HG03571 (cell line): ENCODE results near the gene FXR2.
"Not testable (repeated sequence)": the region's sequence is repeated elsewhere in the genome, so short reads cannot be mapped to it uniquely, and the experiment has no call there.

Experiments used
- ATAC-seq: cut with Tn5 transposase; IDR thresholded peaks from one replicate; pipeline ENCODE4 v1.9.1; 2021; ENCODE audit not compliant: unreplicated experiment

The FXR2 gene

DNA sequence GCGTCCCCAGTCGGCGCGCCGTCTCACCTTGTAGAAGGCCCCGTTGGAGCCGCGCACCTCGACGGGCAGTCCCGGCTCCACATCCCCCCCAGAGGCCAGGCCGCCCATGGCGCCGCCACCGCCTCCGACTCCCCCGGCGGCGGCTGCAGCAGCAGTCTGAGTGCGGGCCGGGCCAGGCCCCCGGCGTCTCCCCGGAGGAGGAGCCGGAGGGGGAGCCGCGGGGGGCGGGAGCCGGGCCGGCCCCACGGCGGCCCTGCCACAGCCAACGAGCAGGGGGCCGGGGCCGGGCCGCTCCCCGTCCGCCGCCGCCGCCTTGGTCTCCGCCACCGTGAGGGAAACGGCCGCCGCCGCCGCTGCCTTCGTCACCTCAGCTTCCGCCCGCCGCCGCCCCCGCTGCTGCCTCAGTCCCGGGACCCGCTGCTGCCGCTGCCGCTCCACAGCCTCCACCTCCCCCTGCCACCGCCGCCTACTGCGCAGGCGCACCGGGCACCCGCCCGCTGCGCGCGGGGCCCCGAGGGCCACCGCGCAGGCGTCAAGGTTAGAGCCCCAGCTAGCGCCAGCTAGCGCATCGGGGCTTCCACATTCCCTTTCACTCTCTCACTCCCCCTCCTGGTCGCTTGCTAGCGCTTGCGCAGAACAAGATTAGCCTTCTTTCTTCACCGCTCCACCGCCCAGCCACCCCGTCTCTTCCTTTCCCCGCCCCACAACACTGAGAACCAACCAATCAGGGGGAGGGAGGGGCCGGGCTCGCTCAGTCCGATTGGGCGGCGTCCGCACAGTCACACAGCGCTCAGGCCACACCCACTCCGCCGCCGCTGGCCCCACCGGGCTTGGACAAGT is at the start of gene FXR2:
Gene FXR2, minus strand, starts transcription at position 473 of the 840 bp plus-strand sequence. Its CDS starts 365 bp downstream, at position 108.
- ATAC-seq, result peak; percentile 83

DNA sequence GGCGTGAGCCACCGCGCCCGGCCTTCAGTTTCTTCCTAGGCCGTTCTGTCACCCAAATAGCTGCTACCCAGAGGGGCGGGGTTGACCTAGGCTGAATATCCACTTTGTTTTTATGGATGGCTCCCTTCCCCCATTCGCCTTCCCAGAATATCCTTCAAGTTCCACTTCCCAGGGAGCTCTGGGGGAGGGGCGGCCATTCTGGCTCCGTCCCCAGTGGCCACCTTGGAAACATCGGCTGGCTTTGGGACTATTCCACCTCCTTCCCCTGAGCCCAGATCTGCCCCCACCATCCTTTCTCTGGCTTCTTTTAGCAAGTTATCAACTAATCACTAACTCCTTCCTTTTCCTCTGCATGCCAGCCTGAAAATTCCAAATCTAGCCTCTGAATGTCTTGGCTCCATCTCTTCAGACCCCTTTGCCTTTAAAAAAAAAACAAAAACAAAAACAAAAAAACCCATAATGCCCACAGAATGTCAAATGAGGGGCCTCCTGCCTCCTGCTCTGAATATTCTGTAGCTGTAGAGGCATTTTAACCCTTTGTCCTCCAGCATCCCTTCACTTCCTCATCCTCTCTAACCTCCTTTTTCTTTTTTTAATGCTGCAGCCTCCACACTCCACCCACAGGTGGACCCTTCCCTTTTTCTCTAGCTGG is 42.4 kb upstream of the FXR2 start:
- ATAC-seq, result no peak

- ATAC-seq, result no peak
Measured at GRCh38 chr17:7655541-7655840, 40.8 kb upstream of the FXR2 start.

DNA sequence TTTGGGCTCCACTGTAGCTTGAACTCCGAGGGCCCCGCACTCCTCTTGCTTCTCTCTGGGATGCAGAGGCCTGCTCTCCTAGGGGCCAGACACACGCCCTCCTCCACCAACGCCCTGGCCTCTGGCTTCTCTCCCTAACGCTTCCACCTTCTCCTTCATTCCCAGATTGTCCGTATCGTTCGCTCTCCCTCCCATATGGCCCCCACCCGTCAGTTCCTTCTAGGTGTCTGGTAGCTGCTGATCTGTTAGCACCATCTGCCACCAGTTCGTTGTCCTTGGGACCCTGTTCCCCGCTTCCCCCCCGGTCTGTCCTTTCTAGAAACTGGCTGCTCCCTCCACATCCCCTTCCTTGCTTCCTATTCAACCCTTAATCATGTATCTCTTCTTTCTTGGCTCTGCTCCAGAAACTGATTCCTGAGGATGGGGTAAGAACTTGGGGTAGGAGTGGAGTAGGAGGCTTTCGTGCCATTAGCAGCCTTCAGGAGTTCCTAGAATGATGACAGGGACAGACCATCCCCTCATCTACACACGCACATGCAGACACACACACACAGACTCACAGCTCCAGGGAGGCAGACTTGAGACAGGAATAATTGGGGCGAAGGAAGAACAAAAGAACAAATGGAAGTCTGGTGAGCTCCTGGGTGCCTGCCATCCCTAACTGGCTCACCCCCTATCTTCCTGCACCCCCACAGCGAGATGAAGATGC is 40.3 kb upstream of the FXR2 start:
- no peak for ATAC-seq

GRCh38 chr17:7652388-7653356 is 38.0 kb upstream of the FXR2 start:
- no peak for ATAC-seq

- no peak for ATAC-seq
Measured at GRCh38 chr17:7651665-7652387, 37.1 kb upstream of the FXR2 start.

- no peak for ATAC-seq
Measured at GRCh38 chr17:7651097-7651664, 36.5 kb upstream of the FXR2 start.

- no peak for ATAC-seq
Measured at GRCh38 chr17:7650509-7651096, 35.9 kb upstream of the FXR2 start, which contains the start of gene ATP1B2. Gene ATP1B2 (plus strand): TSS chr17:7650926. CDS start chr17:7651519, 593 bp downstream.

DNA sequence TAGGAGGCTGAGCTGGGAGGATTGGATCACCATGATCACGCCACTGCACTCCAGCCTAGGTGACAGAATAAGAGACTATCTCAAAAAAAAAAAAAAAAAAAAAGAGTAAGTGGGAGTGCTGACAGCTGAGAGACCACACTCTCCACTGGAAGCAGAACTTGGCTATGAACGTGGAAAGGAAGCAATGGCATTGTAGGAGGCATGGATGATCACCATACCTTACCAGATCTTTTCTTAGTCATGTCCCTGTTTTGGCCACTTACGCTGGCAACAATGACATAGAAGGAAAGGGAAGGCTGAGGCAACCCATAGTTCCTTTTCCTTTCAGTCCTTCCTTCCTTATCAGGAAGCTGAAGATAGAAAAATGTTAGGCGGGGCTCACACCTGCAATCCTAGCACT is 32.3 kb upstream of the FXR2 start:
- no peak for ATAC-seq

- ATAC-seq, result no peak
Measured at GRCh38 chr17:7646457-7646856, 31.8 kb upstream of the FXR2 start.

DNA sequence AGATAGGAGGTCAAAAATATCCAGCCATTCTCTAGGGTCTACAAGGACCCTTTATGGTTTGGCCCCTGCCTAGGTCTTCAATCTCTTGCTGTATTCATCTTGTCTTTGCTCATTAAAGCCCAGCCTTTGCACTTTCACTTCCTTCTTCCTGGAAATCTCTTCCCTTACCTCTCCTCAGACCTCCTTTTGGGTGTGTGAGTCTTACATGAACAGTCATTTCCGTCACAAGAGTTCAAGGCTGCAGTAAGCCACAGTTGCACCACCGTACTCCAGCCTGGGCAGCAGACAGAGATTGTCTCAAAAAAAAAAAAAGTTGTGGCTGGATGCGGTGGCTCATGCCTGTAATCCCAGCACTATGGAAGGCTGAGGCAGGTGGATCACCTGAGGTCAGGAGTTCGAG is 30.1 kb upstream of the FXR2 start:
- ATAC-seq, result no peak

- ATAC-seq, result not testable (repeated sequence)
Measured at GRCh38 chr17:7641635-7642034, 26.9 kb upstream of the FXR2 start.

- no peak for ATAC-seq
Measured at GRCh38 chr17:7640783-7641182, 26.1 kb upstream of the FXR2 start.

- ATAC-seq, result no peak
Measured at GRCh38 chr17:7636163-7636562, 21.5 kb upstream of the FXR2 start.

DNA sequence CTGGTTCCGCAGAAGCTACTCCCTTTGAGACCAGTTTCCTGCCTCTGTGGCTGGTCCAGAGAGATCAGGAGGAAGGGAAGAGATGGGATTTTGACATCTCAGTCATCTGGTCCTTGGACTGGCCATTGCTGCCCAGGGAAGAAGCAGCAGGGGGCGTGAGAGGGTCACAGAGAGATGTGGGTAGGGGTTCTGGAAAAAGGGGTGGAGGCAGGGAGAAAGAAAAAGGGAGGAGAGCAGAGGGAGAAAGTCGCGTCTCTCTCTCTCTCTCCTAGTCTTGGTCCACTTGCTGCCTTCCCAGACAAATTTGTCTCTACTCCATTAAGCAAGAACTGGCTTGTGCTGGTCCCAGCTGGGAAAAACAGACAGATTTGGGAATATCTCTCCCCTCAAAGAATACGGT is 19.7 kb upstream of the FXR2 start:
- ATAC-seq, result no peak

- ATAC-seq, result no peak
Measured at GRCh38 chr17:7633093-7633492, 18.4 kb upstream of the FXR2 start.

DNA sequence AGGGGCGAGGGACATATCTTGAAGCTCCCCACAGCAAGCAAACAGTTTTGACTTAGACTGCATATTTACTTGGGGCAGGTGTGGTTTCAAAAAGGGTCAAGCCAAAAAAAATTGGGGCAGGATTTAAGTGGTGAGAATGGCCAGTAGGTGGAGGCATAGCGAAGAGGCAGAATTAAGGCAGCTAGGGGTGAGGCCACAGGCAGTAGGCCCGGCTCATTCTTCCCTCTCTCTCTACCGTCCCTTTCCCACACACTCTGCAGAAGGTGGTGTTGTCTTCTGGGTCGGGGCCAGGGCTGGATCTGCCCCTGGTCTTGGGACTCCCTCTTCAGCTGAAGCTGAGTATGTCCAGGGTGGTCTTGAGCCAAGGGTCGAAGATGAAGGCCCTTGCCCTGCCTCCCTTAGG is 17.8 kb upstream of the FXR2 start:
- no peak for ATAC-seq

GRCh38 chr17:7631398-7632380 is 17.0 kb upstream of the FXR2 start:
- no peak for ATAC-seq
